Stomach (tissue), 4 donors: ENCODE data around the gene OMG.

Experiments used
- EP300 ChIP-seq: sonication (generic); formaldehyde crosslinking; IDR thresholded peaks from one replicate; pipeline ENCODE4 v1.6.1; 2017; ENCODE audit warnings: antibody characterized with exemption
- POLR2AphosphoS5 ChIP-seq, 3 donors: sonication (generic); formaldehyde crosslinking; IDR thresholded peaks; one replicate each; pipeline ENCODE4 v1.6.1; 2016; ENCODE audit warnings: antibody characterized with exemption in 3 of 3
- TF ChIP-seq, protein P1 (sequence below), 7 experiments: fragments of 450-650 bp in 4 of 7; fragments of 200-600 bp in 3 of 7; sonication (generic) in 3 of 7; IDR thresholded peaks; one replicate each; pipeline ENCODE4 v1.5.1; 2016 to 2019; ENCODE audit warnings: antibody characterized with exemption in 7 of 7, control low read depth in 2 of 7, mild to moderate bottlenecking in 1 of 7

DNA sequence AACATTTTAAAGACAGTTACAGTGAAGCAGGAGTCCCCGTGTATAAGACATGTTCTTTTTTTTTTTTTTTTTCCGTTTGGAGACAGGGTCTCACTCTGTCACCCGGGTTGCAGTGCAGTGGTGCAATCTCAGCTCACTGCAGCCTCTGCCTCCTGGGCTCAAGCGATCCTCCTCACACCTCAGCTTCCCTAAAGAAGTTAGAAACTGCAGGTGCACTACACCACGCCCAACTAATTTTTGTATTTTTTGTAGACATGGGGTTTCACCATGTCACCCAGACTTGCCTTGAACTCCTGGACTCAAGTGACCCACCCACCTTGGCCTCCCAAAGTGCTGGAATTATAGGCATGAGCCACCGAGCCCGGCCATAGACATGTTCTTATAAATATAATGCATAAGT is 13.8 kb upstream of the OMG start:
- TF ChIP-seq, protein P1, sequence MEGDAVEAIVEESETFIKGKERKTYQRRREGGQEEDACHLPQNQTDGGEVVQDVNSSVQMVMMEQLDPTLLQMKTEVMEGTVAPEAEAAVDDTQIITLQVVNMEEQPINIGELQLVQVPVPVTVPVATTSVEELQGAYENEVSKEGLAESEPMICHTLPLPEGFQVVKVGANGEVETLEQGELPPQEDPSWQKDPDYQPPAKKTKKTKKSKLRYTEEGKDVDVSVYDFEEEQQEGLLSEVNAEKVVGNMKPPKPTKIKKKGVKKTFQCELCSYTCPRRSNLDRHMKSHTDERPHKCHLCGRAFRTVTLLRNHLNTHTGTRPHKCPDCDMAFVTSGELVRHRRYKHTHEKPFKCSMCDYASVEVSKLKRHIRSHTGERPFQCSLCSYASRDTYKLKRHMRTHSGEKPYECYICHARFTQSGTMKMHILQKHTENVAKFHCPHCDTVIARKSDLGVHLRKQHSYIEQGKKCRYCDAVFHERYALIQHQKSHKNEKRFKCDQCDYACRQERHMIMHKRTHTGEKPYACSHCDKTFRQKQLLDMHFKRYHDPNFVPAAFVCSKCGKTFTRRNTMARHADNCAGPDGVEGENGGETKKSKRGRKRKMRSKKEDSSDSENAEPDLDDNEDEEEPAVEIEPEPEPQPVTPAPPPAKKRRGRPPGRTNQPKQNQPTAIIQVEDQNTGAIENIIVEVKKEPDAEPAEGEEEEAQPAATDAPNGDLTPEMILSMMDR (IDR thresholded peaks at IDR 0.05), result no peak
- no peak for TF ChIP-seq POLR2AphosphoS5 (IDR thresholded peaks at IDR 0.05)
- no peak for TF ChIP-seq EP300
